Articular chondrocyte of knee joint (primary cell): ENCODE results near the gene MTMR8. TPM values are rescaled to one million over a fixed set of nuclear protein-coding genes. Genes with fewer than 3 reads are reported as not detected.

Experiments
- total RNA-seq: library from RNA; depleted of rRNA; stranded (reverse); fragments of >200 nt; gene quantifications from 2 replicates; pipeline ENCODE4 v1.2.3, GENCODE V29; 2012

Gene MTMR8
- 1.5 and 1.7 TPM in 2 replicates for total RNA-seq

DNA sequence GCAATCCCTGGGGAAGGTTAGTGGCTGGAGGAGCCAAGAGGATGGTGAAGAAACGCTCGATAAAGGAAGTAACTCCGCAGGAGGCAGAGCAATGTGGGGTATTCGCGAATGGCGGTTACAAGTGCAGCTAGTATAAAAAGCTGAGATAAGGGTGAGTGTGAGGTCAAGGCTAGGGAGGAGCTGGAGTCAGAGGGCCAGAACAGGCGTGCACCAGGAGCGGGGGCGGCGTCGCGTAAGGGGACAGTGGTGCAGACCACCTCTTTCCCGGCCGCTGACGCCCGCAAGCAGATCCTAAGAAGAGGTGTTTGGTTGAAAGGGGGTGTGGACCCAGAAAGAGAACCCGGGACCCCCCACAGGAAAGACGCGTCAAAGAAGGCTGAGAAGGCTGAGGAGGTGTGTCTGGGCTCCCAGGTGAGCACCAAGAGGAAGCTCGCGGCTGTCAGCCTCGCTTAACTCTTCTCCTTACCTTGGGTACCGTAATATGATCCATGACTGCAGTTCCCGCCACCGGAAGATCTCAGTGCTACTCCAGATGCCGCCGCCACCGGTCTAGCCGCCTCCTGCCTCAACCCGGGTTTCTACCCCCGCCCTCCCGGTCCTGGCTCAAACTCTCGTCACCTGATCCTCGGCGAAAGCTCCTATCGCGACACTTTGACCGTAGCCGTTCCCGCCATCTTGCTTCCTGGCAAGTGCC is at the start of gene MTMR8:
Gene MTMR8, minus strand, starts transcription at position 579 of the 694 bp plus-strand sequence. Its CDS starts 89 bp downstream, at position 490.

DNA sequence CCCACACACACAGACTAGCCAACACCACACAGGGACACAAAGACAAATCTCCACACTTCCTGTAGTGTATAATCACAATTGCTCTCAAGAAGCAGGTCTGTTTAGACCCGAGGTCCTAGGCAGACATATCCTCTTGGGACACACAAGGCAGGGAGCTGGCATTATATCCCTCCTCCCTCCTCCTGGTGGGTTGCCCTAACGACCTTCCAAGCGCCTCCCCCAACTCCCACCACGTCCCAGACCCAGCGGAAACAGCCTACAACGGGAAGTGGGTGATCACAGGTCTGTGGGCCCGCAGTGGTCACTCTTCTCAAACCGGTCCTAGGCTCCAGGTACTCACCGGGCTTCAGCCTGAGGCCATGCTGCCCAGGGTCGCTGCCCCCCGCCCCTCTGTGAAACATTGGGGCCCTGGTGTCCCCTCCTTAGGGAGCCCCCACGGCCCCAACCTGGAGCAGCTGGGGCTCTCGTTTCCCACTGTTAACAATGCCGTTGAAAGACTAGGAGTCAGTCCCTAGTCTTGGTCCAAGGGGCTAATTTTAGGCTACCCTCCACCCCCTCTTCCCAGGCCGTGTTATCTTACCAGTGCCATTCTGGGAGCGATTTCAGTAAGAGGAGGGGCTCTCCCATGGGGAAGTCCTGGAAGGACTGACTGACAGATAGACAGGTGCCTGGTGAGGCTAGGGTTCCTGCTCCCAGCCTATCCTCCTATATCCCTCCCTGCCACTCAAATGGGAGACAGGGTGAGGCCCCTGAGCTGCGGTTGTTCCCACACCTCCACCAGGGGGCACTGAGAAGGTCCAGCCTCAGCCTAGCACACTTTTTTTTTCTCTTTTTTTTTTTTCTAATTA is 164.9 kb downstream of the MTMR8 start, which contains the start of gene ASB12:
Gene ASB12, minus strand, starts transcription at position 485 of the 848 bp plus-strand sequence. CDS start 4,957 bp downstream, outside the sequence.

Other genes starting within 250 kb of the MTMR8 start
- gene AMER1, start 189.7 kb downstream of the MTMR8 start, total RNA-seq: 3.0 and 3.3 TPM in 2 replicates
- gene ASB12, start 164.8 kb downstream of the MTMR8 start, total RNA-seq: 0.13 and 0.22 TPM in 2 replicates